IMR-90 (cell line): ENCODE results near the gene BICD2. TPM values are rescaled to one million over a fixed set of nuclear protein-coding genes. Genes with fewer than 3 reads are reported as not detected.
A peak's percentile ranks its signal among the peaks of the same experiment; 100 is the strongest.

ENCODE experiments used
- ATAC-seq: fragments of 200-7000 bp; cut with Tn5 transposase; 2 replicates; pipeline ENCODE4 v1.9.1; 2020; ENCODE audit warnings: low read depth, mild to moderate bottlenecking, moderate library complexity
- BruUV-seq: library from RNA; stranded (reverse); fragments of 400-500 nt; replicated peaks from 2 replicates; lab custom pipeline; 2021; lab: Mats Ljungman, UMichigan
- CTCF ChIA-PET: fragments of 300-600 bp; formaldehyde crosslinking; extraction: SDS; loops from one replicate; lab custom pipeline; 2021; ENCODE audit warnings: antibody characterized with exemption; lab: Yijun Ruan, JAX
- POLR2A ChIA-PET: fragments of 300-600 bp; sonication (Branson Sonifier 250); formaldehyde crosslinking; loops from one replicate; lab custom pipeline; 2022; ENCODE audit warnings: antibody characterized with exemption; ENCODE audit not compliant: unreplicated experiment; lab: Charles Lee
- DNase-seq: peaks from one replicate; pipeline ENCODE4 v3.0.0; 2013
- H2AFZ ChIP-seq: replicated peaks from 2 replicates; pipeline ENCODE3; 2013; ENCODE audit warnings: low read length, mild to moderate bottlenecking; ENCODE audit not compliant: poor library complexity
- H2AK5ac ChIP-seq: 2 replicates; pipeline ENCODE4 v1.6.1; 2013; ENCODE audit warnings: low read depth, low read length, inconsistent platforms
- H2AK9ac ChIP-seq: replicated peaks from 2 replicates; pipeline ENCODE3; 2013; ENCODE audit warnings: mild to moderate bottlenecking, low read depth, low read length, moderate library complexity; ENCODE audit not compliant: poor library complexity
- H2BK120ac ChIP-seq: 2 replicates; pipeline ENCODE4 v1.6.1; 2013; ENCODE audit warnings: low read depth, low read length, inconsistent platforms
- H2BK15ac ChIP-seq: 3 replicates; pipeline ENCODE4 v1.6.1; 2013; ENCODE audit warnings: low read depth, low read length, inconsistent platforms
- H2BK20ac ChIP-seq: 2 replicates; pipeline ENCODE4 v1.6.1; 2013; ENCODE audit warnings: low read depth, mild to moderate bottlenecking, inconsistent platforms, low read length, moderate library complexity
- H2BK5ac ChIP-seq: 2 replicates; pipeline ENCODE4 v1.6.1; 2013; ENCODE audit warnings: mild to moderate bottlenecking, low read depth, low read length, inconsistent platforms; ENCODE audit not compliant: poor library complexity, severe bottlenecking
- H3K14ac ChIP-seq: replicated peaks from 2 replicates; pipeline ENCODE4 v1.6.1; 2013; ENCODE audit warnings: low read depth, low read length, inconsistent platforms
- H3K18ac ChIP-seq: 2 replicates; pipeline ENCODE4 v1.6.1; 2013; ENCODE audit warnings: low read depth, low read length, control low read depth
- H3K23ac ChIP-seq: 2 replicates; pipeline ENCODE4 v1.6.1; 2013; ENCODE audit warnings: low read depth, low read length, inconsistent platforms
- H3K27ac ChIP-seq: 2 replicates; pipeline ENCODE4 v1.5.1; 2013; ENCODE audit warnings: mild to moderate bottlenecking, control low read depth, low read length; ENCODE audit not compliant: insufficient read depth
- H3K27me3 ChIP-seq: 2 replicates; pipeline ENCODE4 v1.6.1; 2013; ENCODE audit warnings: low read length; ENCODE audit not compliant: control insufficient read depth, insufficient read depth
- H3K36me3 ChIP-seq: 2 replicates; pipeline ENCODE4 v1.6.1; 2013; ENCODE audit warnings: low read length, mixed read lengths; ENCODE audit not compliant: control insufficient read depth, insufficient read depth
- H3K4ac ChIP-seq: 2 replicates; pipeline ENCODE4 v1.6.1; 2013; ENCODE audit warnings: low read depth, low read length, inconsistent platforms
- H3K4me1 ChIP-seq: 2 replicates; pipeline ENCODE4 v1.6.1; 2013; ENCODE audit warnings: low read length, mixed read lengths; ENCODE audit not compliant: control insufficient read depth, insufficient read depth
- H3K4me2 ChIP-seq: 2 replicates; pipeline ENCODE4 v1.6.1; 2013; ENCODE audit warnings: low read depth, mild to moderate bottlenecking, control low read depth, low read length, moderate library complexity
- H3K4me3 ChIP-seq: 2 replicates; pipeline ENCODE4 v1.5.1; 2013; ENCODE audit warnings: low read depth, mild to moderate bottlenecking, control low read depth, low read length, moderate library complexity; ENCODE audit not compliant: insufficient read depth
- H3K56ac ChIP-seq: 2 replicates; pipeline ENCODE4 v1.6.1; 2013; ENCODE audit warnings: low read length, inconsistent platforms; ENCODE audit not compliant: insufficient read depth; ENCODE audit errors: extremely low read depth
- H3K79me1 ChIP-seq, 2 experiments: 2 replicates each; pipeline ENCODE4 v1.6.1; 2013; ENCODE audit warnings: low read length in 2 of 2, inconsistent platforms in 1 of 2, low read depth in 1 of 2
- H3K9ac ChIP-seq: 2 replicates; pipeline ENCODE4 v1.6.1; 2013; ENCODE audit warnings: low read depth, low read length, control low read depth
- H3K9me1 ChIP-seq: 2 replicates; pipeline ENCODE4 v1.6.1; 2013; ENCODE audit warnings: low read length, inconsistent platforms; ENCODE audit not compliant: insufficient read depth
- H3K9me3 ChIP-seq: 2 replicates; pipeline ENCODE4 v1.6.1; 2013; ENCODE audit warnings: low read length; ENCODE audit not compliant: control insufficient read depth, insufficient read depth
- H4K20me1 ChIP-seq: 2 replicates; pipeline ENCODE4 v1.6.1; 2013; ENCODE audit warnings: low read length, inconsistent platforms; ENCODE audit not compliant: insufficient read depth
- H4K5ac ChIP-seq: 2 replicates; pipeline ENCODE4 v1.6.1; 2013; ENCODE audit warnings: mild to moderate bottlenecking, low read depth, low read length, control low read depth
- H4K8ac ChIP-seq, 2 experiments: 2 replicates each; pipeline ENCODE4 v1.6.1; 2013; ENCODE audit warnings: low read depth in 2 of 2, low read length in 2 of 2, control low read depth in 1 of 2, inconsistent platforms in 1 of 2
- H4K91ac ChIP-seq: 2 replicates; pipeline ENCODE4 v1.6.1; 2013; ENCODE audit warnings: low read depth, low read length, inconsistent platforms; ENCODE audit not compliant: insufficient read depth
- BHLHE40 ChIP-seq: fragments of 150-350 bp; IDR thresholded peaks from 2 replicates; pipeline ENCODE4 v1.6.1; 2016; ENCODE audit warnings: mild to moderate bottlenecking, low read depth, low read length
- CEBPB ChIP-seq: IDR thresholded peaks from 2 replicates; pipeline ENCODE4 v1.6.1; 2012; ENCODE audit warnings: low read depth, low read length, improper control_type of control experiment
- CHD1 ChIP-seq: IDR thresholded peaks from 2 replicates; pipeline ENCODE4 v1.6.1; 2012; ENCODE audit warnings: low read depth, low read length, improper control_type of control experiment
- FOS ChIP-seq: fragments of 150-350 bp; IDR thresholded peaks from 2 replicates; pipeline ENCODE4 v1.6.1; 2016; ENCODE audit warnings: low read depth, low read length
- MAFK ChIP-seq: IDR thresholded peaks from 2 replicates; pipeline ENCODE4 v1.6.1; 2012; ENCODE audit warnings: low read depth, low read length, improper control_type of control experiment
- MAZ ChIP-seq: IDR thresholded peaks from 2 replicates; pipeline ENCODE4 v1.6.1; 2012; ENCODE audit warnings: low read depth, mild to moderate bottlenecking, low read length, improper control_type of control experiment, moderate library complexity, borderline replicate concordance
- MXI1 ChIP-seq: IDR thresholded peaks from 2 replicates; pipeline ENCODE4 v1.6.1; 2012; ENCODE audit warnings: low read depth, mild to moderate bottlenecking, low read length, moderate library complexity, borderline replicate concordance
- NFE2L2 ChIP-seq: fragments of 150-350 bp; IDR thresholded peaks from 2 replicates; pipeline ENCODE4 v1.6.1; 2016; ENCODE audit warnings: low read depth, mild to moderate bottlenecking, low read length
- POLR2A ChIP-seq: IDR thresholded peaks from 2 replicates; pipeline ENCODE4 v1.6.1; 2012; ENCODE audit warnings: mild to moderate bottlenecking, low read depth, low read length
- RAD21 ChIP-seq: IDR thresholded peaks from 2 replicates; pipeline ENCODE4 v1.6.1; 2012; ENCODE audit warnings: low read length, improper control_type of control experiment
- RCOR1 ChIP-seq: IDR thresholded peaks from 2 replicates; pipeline ENCODE4 v1.6.1; 2012; ENCODE audit warnings: mild to moderate bottlenecking, low read length, improper control_type of control experiment; ENCODE audit not compliant: insufficient replicate concordance
- RFX5 ChIP-seq: IDR thresholded peaks from 2 replicates; pipeline ENCODE4 v1.8.0; 2012; ENCODE audit warnings: low read depth, mild to moderate bottlenecking, low read length, moderate library complexity
- SMC3 ChIP-seq: fragments of 150-350 bp; IDR thresholded peaks from 2 replicates; pipeline ENCODE4 v1.6.1; 2016; ENCODE audit warnings: low read depth, mild to moderate bottlenecking, antibody characterized with exemption, low read length, moderate library complexity
- WGBS, 2 experiments: methylation state at CpG; one replicate each; pipeline versions ENCODE4 v1.1.5 to v1.1.7; 2013; ENCODE audit warnings: missing lambda C conversion rate in 2 of 2; ENCODE audit not compliant: insufficient read length in 1 of 2; ENCODE audit errors: extremely low coverage in 2 of 2; 5-methylcytosine and 5-hydroxymethylcytosine counted together
- dilution Hi-C: fragments of 300-500 bp; cut with HindIII; formaldehyde crosslinking; loops from one replicate; pipeline ENCODE4 v1.14.3; 2018; ENCODE audit warnings: low sequenced_read_pairs; ENCODE audit not compliant: unreplicated experiment
- in situ Hi-C: fragments of 300-500 bp; cut with MboI; formaldehyde crosslinking; loops from 3 replicates; pipeline ENCODE4 v1.14.3; 2019; ENCODE audit warnings: low sequenced_read_pairs, inconsistent platforms, mixed read lengths
- intact Hi-C: fragments of 100-400 bp; cut with micrococcal nuclease; formaldehyde crosslinking; loops from 2 replicates; pipeline ENCODE4 v1.10.0; 2022
- polyA plus RNA-seq, 3 experiments: library from polyadenylated mRNA; depleted of rRNA; stranded (reverse); fragments of >200 nt; gene quantifications; 2 replicates each; pipeline ENCODE4 v1.2.3, GENCODE V29; 2012; ENCODE audit warnings: low replicate concordance in 1 of 3
- total RNA-seq: library from RNA; depleted of rRNA; stranded (reverse); fragments of >200 nt; gene quantifications from 2 replicates; pipeline ENCODE4 v1.2.3, GENCODE V29; 2012
- TF ChIP-seq, protein P1 (sequence below): fragments of 150-350 bp; IDR thresholded peaks from 2 replicates; pipeline ENCODE4 v1.6.1; 2017; ENCODE audit warnings: mild to moderate bottlenecking, antibody characterized with exemption, low read length, low read depth
- TF ChIP-seq, protein P2 (sequence below): conservative IDR thresholded peaks from 2 replicates; pipeline ENCODE4 v1.5.1; 2012; ENCODE audit warnings: mild to moderate bottlenecking, low read depth, low read length, improper control_type of control experiment
- TF ChIP-seq, protein P3 (sequence below): fragments of 150-350 bp; IDR thresholded peaks from 2 replicates; pipeline ENCODE4 v1.6.1; 2016; ENCODE audit warnings: low read depth, mild to moderate bottlenecking, low read length, moderate library complexity, borderline replicate concordance

Gene BICD2
- total and polyA plus RNA-seq, 2 of the 4 experiments (the other 2 are of a cell fraction) = 21.5 to 35.7 TPM

DNA sequence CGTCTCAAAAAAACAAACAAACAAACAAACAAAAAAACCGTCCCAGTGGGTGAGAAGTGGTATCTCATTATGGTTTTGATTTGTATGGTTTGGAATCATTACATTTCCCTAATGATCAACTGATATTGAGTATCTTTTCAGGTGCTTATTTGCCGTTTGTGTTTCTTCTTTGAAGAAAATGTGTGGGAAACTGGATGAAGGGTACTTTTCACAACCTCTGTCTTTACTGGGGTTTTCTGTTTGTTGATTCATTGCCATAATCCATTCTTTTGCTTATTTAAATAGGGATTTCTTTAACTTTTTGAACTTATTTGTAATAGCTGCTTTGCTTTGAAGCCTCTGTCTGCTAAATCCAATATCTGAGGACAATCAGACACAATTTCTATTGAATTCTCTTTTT, 9.2 kb upstream of the BICD2 start:
- TF ChIP-seq MAZ (no peak), CEBPB (no peak), MXI1 (no peak), POLR2A (no peak), CHD1 (no peak), FOS (no peak), RAD21 (no peak), SMC3 (no peak), RFX5 (no peak), BHLHE40 (no peak), NFE2L2 (no peak), MAFK (no peak), RCOR1 (no peak)
- TF ChIP-seq, protein P1, sequence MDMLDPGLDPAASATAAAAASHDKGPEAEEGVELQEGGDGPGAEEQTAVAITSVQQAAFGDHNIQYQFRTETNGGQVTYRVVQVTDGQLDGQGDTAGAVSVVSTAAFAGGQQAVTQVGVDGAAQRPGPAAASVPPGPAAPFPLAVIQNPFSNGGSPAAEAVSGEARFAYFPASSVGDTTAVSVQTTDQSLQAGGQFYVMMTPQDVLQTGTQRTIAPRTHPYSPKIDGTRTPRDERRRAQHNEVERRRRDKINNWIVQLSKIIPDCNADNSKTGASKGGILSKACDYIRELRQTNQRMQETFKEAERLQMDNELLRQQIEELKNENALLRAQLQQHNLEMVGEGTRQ = no peak
- TF ChIP-seq, protein P2, sequence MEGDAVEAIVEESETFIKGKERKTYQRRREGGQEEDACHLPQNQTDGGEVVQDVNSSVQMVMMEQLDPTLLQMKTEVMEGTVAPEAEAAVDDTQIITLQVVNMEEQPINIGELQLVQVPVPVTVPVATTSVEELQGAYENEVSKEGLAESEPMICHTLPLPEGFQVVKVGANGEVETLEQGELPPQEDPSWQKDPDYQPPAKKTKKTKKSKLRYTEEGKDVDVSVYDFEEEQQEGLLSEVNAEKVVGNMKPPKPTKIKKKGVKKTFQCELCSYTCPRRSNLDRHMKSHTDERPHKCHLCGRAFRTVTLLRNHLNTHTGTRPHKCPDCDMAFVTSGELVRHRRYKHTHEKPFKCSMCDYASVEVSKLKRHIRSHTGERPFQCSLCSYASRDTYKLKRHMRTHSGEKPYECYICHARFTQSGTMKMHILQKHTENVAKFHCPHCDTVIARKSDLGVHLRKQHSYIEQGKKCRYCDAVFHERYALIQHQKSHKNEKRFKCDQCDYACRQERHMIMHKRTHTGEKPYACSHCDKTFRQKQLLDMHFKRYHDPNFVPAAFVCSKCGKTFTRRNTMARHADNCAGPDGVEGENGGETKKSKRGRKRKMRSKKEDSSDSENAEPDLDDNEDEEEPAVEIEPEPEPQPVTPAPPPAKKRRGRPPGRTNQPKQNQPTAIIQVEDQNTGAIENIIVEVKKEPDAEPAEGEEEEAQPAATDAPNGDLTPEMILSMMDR = no peak
- TF ChIP-seq, protein P3, sequence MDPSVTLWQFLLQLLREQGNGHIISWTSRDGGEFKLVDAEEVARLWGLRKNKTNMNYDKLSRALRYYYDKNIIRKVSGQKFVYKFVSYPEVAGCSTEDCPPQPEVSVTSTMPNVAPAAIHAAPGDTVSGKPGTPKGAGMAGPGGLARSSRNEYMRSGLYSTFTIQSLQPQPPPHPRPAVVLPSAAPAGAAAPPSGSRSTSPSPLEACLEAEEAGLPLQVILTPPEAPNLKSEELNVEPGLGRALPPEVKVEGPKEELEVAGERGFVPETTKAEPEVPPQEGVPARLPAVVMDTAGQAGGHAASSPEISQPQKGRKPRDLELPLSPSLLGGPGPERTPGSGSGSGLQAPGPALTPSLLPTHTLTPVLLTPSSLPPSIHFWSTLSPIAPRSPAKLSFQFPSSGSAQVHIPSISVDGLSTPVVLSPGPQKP = no peak
- Histone ChIP-seq H2AK9ac (no peak overlapping the region), H3K27me3 (peaks cover 4% of the 10 kb centered on the region), H3K9ac (no peak overlapping the region), H2AK5ac (no peak overlapping the region), H3K23ac (no peak overlapping the region), H4K5ac (no peak overlapping the region), H4K20me1 (peaks cover 3% of the 10 kb centered on the region; the same call in 1 of the 2 replicates), H4K8ac (no peak overlapping the region), H3K4me2 (peak overlapping the region; percentile 24; the same call in 1 of the 2 replicates), H3K4ac (no peak overlapping the region), H3K56ac (no peak overlapping the region), H3K79me1 (no peaks in the 10 kb centered on the region), H3K9me1 (0 out of 2 replicates have a peak, but pooled peaks cover 6% of the 10 kb centered on the region), H2BK20ac (no peak overlapping the region), H2BK120ac (no peak overlapping the region), H3K4me1 (peaks cover 7% of the 10 kb centered on the region), H3K18ac (no peak overlapping the region), H2BK15ac (no peak overlapping the region), H2BK5ac (no peak overlapping the region), H3K9me3 (peaks cover 1% of the 10 kb centered on the region), H4K91ac (no peak overlapping the region), H3K27ac (no peak overlapping the region), H2AFZ (no peak overlapping the region), H3K4me3 (no peak overlapping the region), H3K14ac (no peak overlapping the region), H3K36me3 (no peaks in the 10 kb centered on the region)
- WGBS, 2 experiments = no CpG with 5 or more reads among the region's 3 CpGs
- ChIA-PET POLR2A (no interaction called here), CTCF (interaction anchor here (1.1 kb wide), 2 partner anchors 11 to 57 kb away, joined by 3 to 4 read pairs; no protein-coding TSS in a partner anchor)
- no peak for ATAC-seq
- intact Hi-C loops = no loop called here
- no peak for DNase-seq
- in situ Hi-C loops = no loop called here
- dilution Hi-C loops = no loop called here
- no TSS peak for BruUV-seq
